Mononuclear cell (primary cell): ENCODE results near the gene CLCC1. TPM values are rescaled to one million over a fixed set of nuclear protein-coding genes. Genes with fewer than 3 reads are reported as not detected.
"Not testable (repeated sequence)": the region's sequence is repeated elsewhere in the genome, so short reads cannot be mapped to it uniquely, and the experiment has no call there.

Experiments used
- H3K27me3 ChIP-seq: 2 replicates; pipeline ENCODE4 v1.6.0; 2011; ENCODE audit warnings: low read length, control low read depth; ENCODE audit not compliant: insufficient read depth
- H3K4me1 ChIP-seq: 2 replicates; pipeline ENCODE4 v1.5.1; 2011; ENCODE audit warnings: mild to moderate bottlenecking, low read length, control low read depth; ENCODE audit not compliant: insufficient read depth
- H3K4me3 ChIP-seq: 2 replicates; pipeline ENCODE4 v1.5.1; 2011; ENCODE audit warnings: mild to moderate bottlenecking, low read length, moderate library complexity
- H3K9me3 ChIP-seq: 2 replicates; pipeline ENCODE4 v1.5.1; 2011; ENCODE audit warnings: low read depth, mild to moderate bottlenecking, control low read depth, low read length
- total RNA-seq: library from RNA; depleted of rRNA; stranded (reverse); fragments of >200 nt; gene quantifications from one replicate; pipeline ENCODE4 v1.2.3, GENCODE V29; 2012

CLCC1 gene
- total RNA-seq, 1 donor = 5.1 TPM

GRCh38 chr1:108949044-108949443 lies 14.2 kb downstream of the CLCC1 start:
- H3K9me3 ChIP-seq = no peaks in the 10 kb centered on the region
- H3K4me3 ChIP-seq = no peak overlapping the region
- H3K27me3 ChIP-seq = no peaks in the 10 kb centered on the region
- no peaks in the 10 kb centered on the region for H3K4me1 ChIP-seq

DNA sequence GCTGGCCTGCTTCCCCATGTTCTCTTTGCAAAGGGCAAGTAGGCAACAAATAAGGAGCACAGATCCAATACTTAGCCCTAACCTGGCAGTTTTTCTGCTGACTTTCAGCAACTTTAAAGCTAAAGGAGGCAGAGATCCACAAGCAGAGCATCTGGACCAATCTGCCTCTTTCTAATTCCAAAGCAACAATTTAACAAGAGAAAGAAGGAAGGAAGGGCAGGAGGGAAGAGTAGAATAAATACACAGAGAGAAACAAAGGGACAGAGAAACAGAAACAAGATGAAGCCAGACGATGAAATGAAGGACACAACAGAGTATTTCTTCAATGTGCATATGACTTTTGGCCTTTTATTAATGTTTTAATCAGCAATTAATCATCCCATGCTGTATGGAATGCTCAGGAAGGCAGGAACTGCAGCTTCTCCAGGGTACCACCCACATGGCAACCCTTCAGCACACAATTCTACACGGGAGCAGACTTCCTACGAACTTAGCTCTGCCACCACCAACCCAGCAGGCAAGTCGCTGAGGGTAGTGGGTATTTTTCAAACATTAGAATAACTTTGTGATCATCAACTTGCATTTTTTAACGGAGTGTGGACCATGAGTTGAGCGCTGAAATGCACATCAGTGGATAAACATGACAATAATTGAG lies 15.3 kb downstream of the CLCC1 start:
- Histone ChIP-seq H3K27me3 (no peaks in the 10 kb centered on the region), H3K4me3 (no peak overlapping the region), H3K9me3 (no peaks in the 10 kb centered on the region), H3K4me1 (no peaks in the 10 kb centered on the region)

GRCh38 chr1:108936170-108936569 lies 27.1 kb downstream of the CLCC1 start:
- no peak overlapping the region for H3K4me3 ChIP-seq
- no peaks in the 10 kb centered on the region for H3K4me1 ChIP-seq
- no peaks in the 10 kb centered on the region for H3K27me3 ChIP-seq
- no peaks in the 10 kb centered on the region for H3K9me3 ChIP-seq

DNA sequence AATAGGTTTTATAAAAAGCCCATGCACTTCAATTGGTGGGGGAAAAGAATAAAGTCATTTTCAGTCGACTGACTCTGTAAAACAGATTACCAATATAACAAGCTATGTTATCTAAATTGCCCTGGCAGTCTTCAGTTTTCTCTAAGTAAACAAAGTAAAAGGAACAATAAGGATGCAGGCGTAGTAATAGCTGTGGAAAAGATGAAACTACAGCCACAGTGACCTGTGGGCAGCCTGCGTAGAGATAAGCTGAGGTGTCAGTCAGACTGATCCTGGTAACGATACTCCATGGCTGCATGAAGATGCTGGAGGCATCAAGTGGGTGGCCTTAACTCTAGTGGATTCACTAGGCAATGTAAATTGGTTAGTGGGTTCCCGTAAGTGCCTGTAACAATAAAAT lies 29.3 kb downstream of the CLCC1 start:
- no peaks in the 10 kb centered on the region for H3K4me1 ChIP-seq
- H3K27me3 ChIP-seq = no peaks in the 10 kb centered on the region
- no peak overlapping the region for H3K4me3 ChIP-seq
- no peaks in the 10 kb centered on the region for H3K9me3 ChIP-seq

DNA sequence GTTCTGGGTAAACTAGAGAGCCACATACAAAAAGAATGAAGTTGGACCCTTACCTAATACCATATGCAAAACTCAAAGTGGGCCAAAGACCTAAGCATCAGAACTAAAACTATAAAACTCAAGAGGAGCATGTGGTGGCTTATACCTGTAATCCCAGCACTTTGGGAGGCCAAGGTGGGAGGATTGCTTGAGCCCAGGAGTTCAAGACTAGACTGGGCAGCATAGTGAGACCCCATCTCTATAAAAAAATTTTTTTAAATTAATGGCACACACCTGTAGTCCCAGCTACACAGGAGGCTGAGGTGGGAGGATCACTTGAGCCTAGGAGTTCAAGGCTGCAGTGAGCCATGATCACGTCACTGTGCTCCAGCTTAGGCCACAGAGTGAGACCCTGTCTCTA lies 35.7 kb downstream of the CLCC1 start:
- not testable (repeated sequence) for H3K9me3 ChIP-seq, H3K27me3 ChIP-seq, H3K4me3 ChIP-seq, H3K4me1 ChIP-seq

GRCh38 chr1:108925920-108926319 lies 37.4 kb downstream of the CLCC1 start:
- Histone ChIP-seq H3K27me3 (no peaks in the 10 kb centered on the region), H3K9me3 (no peaks in the 10 kb centered on the region), H3K4me3 (no peak overlapping the region), H3K4me1 (no peaks in the 10 kb centered on the region)

DNA sequence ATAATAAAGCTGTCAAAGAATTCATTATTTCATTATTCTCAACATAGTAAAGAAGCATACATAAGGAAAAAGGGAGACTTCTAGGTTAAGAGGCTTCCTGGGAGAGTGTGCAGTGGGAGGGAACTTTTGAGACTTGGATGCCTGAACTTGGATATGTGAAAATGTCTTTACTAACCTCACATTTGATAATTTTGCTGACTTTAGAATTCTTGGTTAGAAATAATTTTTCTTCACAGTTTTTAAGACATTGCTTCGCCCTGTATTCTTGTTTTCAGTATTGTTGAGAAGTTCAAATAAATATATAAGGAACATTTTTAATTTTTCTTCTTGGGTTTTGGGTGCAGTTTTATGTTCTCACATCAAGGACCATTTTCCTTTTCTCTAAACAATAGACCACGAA lies 46.5 kb downstream of the CLCC1 start:
- Histone ChIP-seq H3K27me3 (no peaks in the 10 kb centered on the region), H3K4me3 (no peak overlapping the region), H3K4me1 (no peaks in the 10 kb centered on the region), H3K9me3 (no peaks in the 10 kb centered on the region)

Other genes with a start within 250 kb of the CLCC1 start
- 98.9 TPM for gene STXBP3, start 216.8 kb downstream of the CLCC1 start, total RNA-seq
- not detected for gene AKNAD1, start 106.4 kb downstream of the CLCC1 start, total RNA-seq
- gene GPSM2, start 86.5 kb downstream of the CLCC1 start, total RNA-seq = 2.1 TPM
- 19.3 TPM for gene WDR47, start 78.6 kb upstream of the CLCC1 start, total RNA-seq
- 59.2 TPM for gene TAF13, start 112.5 kb upstream of the CLCC1 start, total RNA-seq
- 65.1 TPM for gene TMEM167B, start 127.3 kb upstream of the CLCC1 start, total RNA-seq
- 5.6 TPM for gene ELAPOR1, start 150.6 kb upstream of the CLCC1 start, total RNA-seq